ENCODE data around the gene TMEM132A. TPM values are rescaled to one million over a fixed set of nuclear protein-coding genes. Genes with fewer than 3 reads are reported as not detected.
A peak's percentile ranks its signal among the peaks of the same experiment; 100 is the strongest.

TMEM132A gene
- total and polyA plus RNA-seq, 9 donors = 28.9 to 59.2 (median 42.1) TPM

- Histone ChIP-seq H3K4me3 (ENCODE audit: low read length) (no peak overlapping the region), H3K27ac (ENCODE audit: low read length) (peak overlapping the region; percentile 42), H3K9me3 (replicated peaks; ENCODE audit: control insufficient read depth, low read depth, low read length) (no peaks in the 10 kb centered on the region), H3K36me3 (ENCODE audit: control insufficient read depth, insufficient read depth, low read length) (peaks cover 63% of the 10 kb centered on the region), H3K4me1 (ENCODE audit: control insufficient read depth, insufficient read depth, low read length) (peaks cover 7% of the 10 kb centered on the region), H3K27me3 (ENCODE audit: control insufficient read depth, insufficient read depth, low read length) (no peaks in the 10 kb centered on the region)
- DNase-seq = no peak
- WGBS (ENCODE audit: insufficient coverage) = 77% methylated on average over 9 of the region's 18 CpGs
Observed at GRCh38 chr11:60936467-60937143, 12.3 kb downstream of the TMEM132A start.

DNA sequence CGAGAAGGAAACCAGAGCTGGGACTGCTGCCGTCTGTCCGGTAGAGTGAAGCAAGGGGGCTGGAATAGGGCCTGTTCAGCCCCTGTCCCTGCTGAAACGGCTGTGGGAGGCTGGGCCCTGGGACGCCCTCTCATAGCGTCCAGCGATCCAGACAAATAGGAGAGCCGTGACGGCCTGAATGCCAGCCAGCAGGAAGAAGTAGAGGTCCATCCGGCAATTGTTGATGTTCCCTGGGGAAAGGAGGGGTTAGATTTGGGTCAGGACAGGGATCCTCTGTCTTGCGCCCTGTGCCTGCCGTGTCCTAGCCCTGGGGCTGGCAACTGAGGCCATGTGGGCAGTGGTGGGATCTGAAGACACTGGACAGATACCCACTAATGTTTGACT, 12.9 kb downstream of the TMEM132A start:
- Histone ChIP-seq H3K36me3 (ENCODE audit: control insufficient read depth, insufficient read depth, low read length) (peaks cover 61% of the 10 kb centered on the region), H3K4me3 (ENCODE audit: low read length) (no peak overlapping the region), H3K27ac (ENCODE audit: low read length) (peak overlapping the region; percentile 42), H3K4me1 (ENCODE audit: control insufficient read depth, insufficient read depth, low read length) (peaks cover 9% of the 10 kb centered on the region), H3K27me3 (ENCODE audit: control insufficient read depth, insufficient read depth, low read length) (no peaks in the 10 kb centered on the region), H3K9me3 (replicated peaks; ENCODE audit: control insufficient read depth, low read depth, low read length) (no peaks in the 10 kb centered on the region)
- peak; percentile 31 for DNase-seq
- WGBS (ENCODE audit: insufficient coverage) = 45% methylated on average over 11 of the region's 12 CpGs

DNA sequence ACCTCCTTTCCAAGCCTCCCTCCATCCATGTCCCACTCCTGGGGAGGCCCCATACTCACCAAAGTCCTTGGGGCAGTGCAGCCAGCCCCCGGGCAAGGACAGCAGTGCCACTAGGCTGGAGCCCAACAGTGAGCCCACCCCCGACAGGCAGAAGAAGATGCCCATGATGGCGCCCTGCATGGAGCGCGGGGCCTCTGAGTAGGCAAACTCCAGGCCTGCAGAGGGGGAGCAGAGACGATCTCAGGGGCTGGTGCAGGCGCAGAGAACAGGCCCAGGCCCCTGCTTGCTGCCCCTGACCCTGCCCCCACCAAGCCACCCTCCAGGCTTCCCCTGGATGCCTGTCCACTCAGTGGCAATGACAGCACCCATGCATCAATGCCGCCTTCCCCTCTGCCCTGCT, 13.6 kb downstream of the TMEM132A start:
- Histone ChIP-seq H3K4me1 (ENCODE audit: control insufficient read depth, insufficient read depth, low read length) (peaks cover 9% of the 10 kb centered on the region), H3K9me3 (replicated peaks; ENCODE audit: control insufficient read depth, low read depth, low read length) (no peaks in the 10 kb centered on the region), H3K27ac (ENCODE audit: low read length) (no peak overlapping the region), H3K27me3 (ENCODE audit: control insufficient read depth, insufficient read depth, low read length) (no peaks in the 10 kb centered on the region), H3K4me3 (ENCODE audit: low read length) (no peak overlapping the region), H3K36me3 (ENCODE audit: control insufficient read depth, insufficient read depth, low read length) (peaks cover 56% of the 10 kb centered on the region)
- WGBS (ENCODE audit: insufficient coverage) = 93% methylated on average over 6 of the region's 8 CpGs
- DNase-seq = no peak

DNA sequence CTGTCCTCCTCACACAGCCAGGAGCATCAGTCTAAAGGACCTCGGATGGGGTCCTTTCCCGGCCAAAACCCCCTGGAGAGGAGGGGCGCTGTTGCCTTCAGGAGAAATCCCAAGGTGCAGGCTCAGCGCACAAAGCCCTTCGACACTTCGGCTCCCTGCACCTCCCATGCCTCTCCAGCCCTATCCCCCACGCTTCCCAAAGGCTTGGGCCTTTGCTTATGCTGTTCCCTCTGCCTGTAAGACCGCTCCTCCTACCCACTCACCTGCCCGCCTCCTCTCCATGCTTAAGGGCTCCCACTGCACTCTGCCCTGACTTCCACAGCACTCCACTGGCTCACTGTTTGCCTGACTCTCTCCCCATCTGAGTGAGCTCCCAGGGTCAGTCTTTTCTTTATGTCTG, 14.2 kb downstream of the TMEM132A start:
- H3K27ac ChIP-seq (ENCODE audit: low read length) = no peak overlapping the region
- H3K4me1 ChIP-seq (ENCODE audit: control insufficient read depth, insufficient read depth, low read length) = peaks cover 10% of the 10 kb centered on the region
- H3K36me3 ChIP-seq (ENCODE audit: control insufficient read depth, insufficient read depth, low read length) = peaks cover 50% of the 10 kb centered on the region
- WGBS (ENCODE audit: insufficient coverage) = 62% methylated on average over 9 of the region's 9 CpGs
- no peaks in the 10 kb centered on the region for H3K27me3 ChIP-seq (ENCODE audit: control insufficient read depth, insufficient read depth, low read length)
- H3K9me3 ChIP-seq (replicated peaks; ENCODE audit: control insufficient read depth, low read depth, low read length) = no peaks in the 10 kb centered on the region
- no peak for DNase-seq
- no peak overlapping the region for H3K4me3 ChIP-seq (ENCODE audit: low read length)

DNA sequence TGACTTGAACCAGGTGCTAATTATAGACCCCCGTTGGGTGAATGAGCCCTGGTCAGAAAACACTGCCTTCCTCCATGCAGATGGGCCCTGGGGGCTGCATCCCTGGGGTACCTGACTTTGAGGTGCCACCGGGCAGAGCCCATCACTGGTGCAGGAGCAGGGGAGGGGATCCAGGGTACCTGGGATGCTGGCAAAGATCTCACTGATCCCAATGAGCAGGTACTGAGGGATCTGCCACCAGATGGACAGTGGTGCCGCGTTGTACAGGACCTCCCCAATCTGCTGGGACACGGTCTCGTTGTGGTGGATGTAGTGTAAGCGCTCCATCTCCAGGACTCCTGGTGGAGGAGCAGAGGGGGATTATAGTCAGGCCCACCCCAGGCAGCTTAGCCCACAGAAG, 15.0 kb downstream of the TMEM132A start:
- Histone ChIP-seq H3K36me3 (ENCODE audit: control insufficient read depth, insufficient read depth, low read length) (peaks cover 42% of the 10 kb centered on the region), H3K4me3 (ENCODE audit: low read length) (no peak overlapping the region), H3K27ac (ENCODE audit: low read length) (no peak overlapping the region), H3K27me3 (ENCODE audit: control insufficient read depth, insufficient read depth, low read length) (no peaks in the 10 kb centered on the region), H3K9me3 (replicated peaks; ENCODE audit: control insufficient read depth, low read depth, low read length) (no peaks in the 10 kb centered on the region), H3K4me1 (ENCODE audit: control insufficient read depth, insufficient read depth, low read length) (peaks cover 10% of the 10 kb centered on the region)
- no peak for DNase-seq
- WGBS (ENCODE audit: insufficient coverage) = 86% methylated on average over 6 of the region's 7 CpGs

GRCh38 chr11:60939855-60940254, 15.6 kb downstream of the TMEM132A start:
- Histone ChIP-seq H3K27ac (ENCODE audit: low read length) (no peak overlapping the region), H3K36me3 (ENCODE audit: control insufficient read depth, insufficient read depth, low read length) (peaks cover 43% of the 10 kb centered on the region), H3K9me3 (replicated peaks; ENCODE audit: control insufficient read depth, low read depth, low read length) (no peaks in the 10 kb centered on the region), H3K27me3 (ENCODE audit: control insufficient read depth, insufficient read depth, low read length) (no peaks in the 10 kb centered on the region), H3K4me1 (ENCODE audit: control insufficient read depth, insufficient read depth, low read length) (peaks cover 10% of the 10 kb centered on the region), H3K4me3 (ENCODE audit: low read length) (no peak overlapping the region)
- no peak for DNase-seq
- WGBS (ENCODE audit: insufficient coverage) = no CpG with 5 or more reads among the region's 2 CpGs

GRCh38 chr11:60941371-60942119, 17.3 kb downstream of the TMEM132A start:
- H3K27ac ChIP-seq (ENCODE audit: low read length) = no peak overlapping the region

DNA sequence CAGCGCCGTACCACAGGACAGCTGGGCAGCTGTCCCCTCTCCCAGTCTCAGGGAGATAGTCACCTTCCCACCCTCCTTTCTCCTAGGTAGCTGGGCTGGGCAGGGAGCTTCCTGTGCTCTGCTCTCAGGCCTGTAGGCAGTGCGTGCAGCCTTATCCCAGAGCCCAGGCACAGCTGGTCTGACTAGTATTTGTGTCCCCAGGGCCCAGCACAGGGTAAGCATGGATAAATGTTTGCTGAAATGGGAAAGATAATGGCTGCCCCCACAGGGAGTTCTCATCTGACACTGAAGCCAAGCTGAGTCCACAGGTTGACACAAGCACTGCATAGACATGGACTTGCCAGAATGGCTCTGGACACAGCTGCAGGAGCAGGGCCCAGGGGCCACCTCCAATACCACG, 18.0 kb downstream of the TMEM132A start:
- H3K4me1 ChIP-seq (ENCODE audit: control insufficient read depth, insufficient read depth, low read length) = peaks cover 9% of the 10 kb centered on the region
- peaks cover 2% of the 10 kb centered on the region for H3K27me3 ChIP-seq (ENCODE audit: control insufficient read depth, insufficient read depth, low read length)
- H3K9me3 ChIP-seq (replicated peaks; ENCODE audit: control insufficient read depth, low read depth, low read length) = no peaks in the 10 kb centered on the region
- H3K27ac ChIP-seq (ENCODE audit: low read length) = no peak overlapping the region
- DNase-seq = no peak
- no peak overlapping the region for H3K4me3 ChIP-seq (ENCODE audit: low read length)
- peaks cover 27% of the 10 kb centered on the region for H3K36me3 ChIP-seq (ENCODE audit: control insufficient read depth, insufficient read depth, low read length)
- WGBS (ENCODE audit: insufficient coverage) = 78% methylated on average over 3 of the region's 4 CpGs

More at GRCh38 chr11:60941371-60942119, 17.3 kb downstream of the TMEM132A start:
- H3K4me1 ChIP-seq (ENCODE audit: control insufficient read depth, insufficient read depth, low read length) = peaks cover 11% of the 10 kb centered on the region
- 85% methylated on average over 2 of the region's 6 CpGs for WGBS (ENCODE audit: insufficient coverage)
- no peak for DNase-seq
- H3K9me3 ChIP-seq (replicated peaks; ENCODE audit: control insufficient read depth, low read depth, low read length) = no peaks in the 10 kb centered on the region
- H3K36me3 ChIP-seq (ENCODE audit: control insufficient read depth, insufficient read depth, low read length) = peaks cover 32% of the 10 kb centered on the region
- no peak overlapping the region for H3K4me3 ChIP-seq (ENCODE audit: low read length)
- peaks cover 2% of the 10 kb centered on the region for H3K27me3 ChIP-seq (ENCODE audit: control insufficient read depth, insufficient read depth, low read length)

DNA sequence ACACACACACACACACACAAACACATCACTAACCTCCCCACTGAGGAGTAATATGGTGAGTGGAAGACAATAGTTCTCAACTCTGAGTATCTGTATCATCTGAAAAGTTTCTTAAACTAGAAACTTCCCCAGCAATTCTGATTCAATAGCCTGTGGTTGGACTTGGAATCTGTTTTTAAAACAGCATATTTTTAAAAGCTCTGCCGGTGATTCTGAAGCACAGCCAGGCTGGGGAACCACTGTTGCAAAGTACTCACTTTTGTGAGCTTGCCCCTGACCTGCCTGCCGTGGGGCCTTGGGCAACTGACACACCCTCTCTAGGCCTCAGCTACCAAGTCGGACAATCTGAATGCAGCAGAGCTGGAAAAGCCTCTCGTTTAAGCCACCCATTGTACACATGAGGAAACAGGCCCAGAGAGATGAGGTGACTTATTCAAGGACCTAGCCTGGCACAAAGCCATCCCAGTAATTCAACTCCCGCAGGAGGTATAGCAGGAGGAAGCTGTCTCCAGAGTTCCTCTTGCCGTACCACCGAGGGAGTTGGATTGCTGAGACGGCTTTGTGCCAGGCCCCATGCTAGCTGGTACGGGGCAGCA, 18.8 kb downstream of the TMEM132A start:
- Histone ChIP-seq H3K4me3 (ENCODE audit: low read length) (no peak overlapping the region), H3K36me3 (ENCODE audit: control insufficient read depth, insufficient read depth, low read length) (peaks cover 22% of the 10 kb centered on the region), H3K27me3 (ENCODE audit: control insufficient read depth, insufficient read depth, low read length) (peaks cover 2% of the 10 kb centered on the region), H3K9me3 (replicated peaks; ENCODE audit: control insufficient read depth, low read depth, low read length) (no peaks in the 10 kb centered on the region), H3K4me1 (ENCODE audit: control insufficient read depth, insufficient read depth, low read length) (peaks cover 14% of the 10 kb centered on the region), H3K27ac (ENCODE audit: low read length) (no peak overlapping the region)
- WGBS (ENCODE audit: insufficient coverage) = 20% methylated on average over 2 of the region's 9 CpGs
- no peak for DNase-seq

GRCh38 chr11:60944490-60945294, 20.4 kb downstream of the TMEM132A start:
- Histone ChIP-seq H3K4me1 (ENCODE audit: control insufficient read depth, insufficient read depth, low read length) (peaks cover 19% of the 10 kb centered on the region), H3K27me3 (ENCODE audit: control insufficient read depth, insufficient read depth, low read length) (peaks cover 2% of the 10 kb centered on the region), H3K27ac (ENCODE audit: low read length) (no peak overlapping the region), H3K9me3 (replicated peaks; ENCODE audit: control insufficient read depth, low read depth, low read length) (no peaks in the 10 kb centered on the region), H3K4me3 (ENCODE audit: low read length) (no peak overlapping the region), H3K36me3 (ENCODE audit: control insufficient read depth, insufficient read depth, low read length) (peaks cover 16% of the 10 kb centered on the region)
- WGBS (ENCODE audit: insufficient coverage) = 73% methylated on average over 7 of the region's 11 CpGs
- DNase-seq = no peak

Data from muscle of leg (tissue), 11 donors.